Measurements from ENCODE around the gene MICB. TPM values are rescaled to one million over a fixed set of nuclear protein-coding genes. Genes with fewer than 3 reads are reported as not detected.

MICB gene
- total RNA-seq, 2 experiments from 2014 or later: 14.3 to 14.7 TPM

GRCh38 chr6:31544676-31545075, 46.7 kb downstream of the MICB start:
- Histone ChIP-seq H3K4me1 (ENCODE audit: insufficient read depth, low read length) (peaks cover 50% of the 10 kb centered on the region), H3K9me3 (ENCODE audit: control insufficient read depth in 1 of 2, insufficient read depth in 1 of 2, low read length in 2 of 2) (no peaks in the 10 kb centered on the region), H3K4me3 (ENCODE audit: low read length) (no peak overlapping the region), H3K27me3 (ENCODE audit: control insufficient read depth in 1 of 2, insufficient read depth in 2 of 2, low read length in 2 of 2) (no peaks in the 10 kb centered on the region), H3K36me3 (ENCODE audit: insufficient read depth, low read length) (peaks cover 13% of the 10 kb centered on the region), H3K27ac (ENCODE audit: low read depth in 1 of 2, low read length in 2 of 2) (no peak overlapping the region)
- no peak for TF ChIP-seq CTCF (IDR thresholded peaks at IDR 0.05)
- H3K4me1 Mint-ChIP-seq (ENCODE audit: low read depth): peaks cover 57% of the 10 kb centered on the region
- ChIA-PET POLR2A (interaction anchor here (0.9 kb wide), 1 partner anchor 33 kb away, joined by 3 read pairs; no protein-coding TSS in a partner anchor), CTCF (interaction anchor here (0.5 to 11.8 kb wide), 2 partner anchors 51 to 275 kb away, joined by 3 to 284 read pairs; partner anchors contain the start of gene NCR3)
- intact Hi-C loops (cut with DNase I, micrococcal nuclease): loop anchor here in 1 of 2 experiments (5.0 kb wide), 3 partner anchors 108 to 413 kb away; partner anchors contain the start of genes BAG6, EHMT2, NELFE and SKIC2
- ATAC-seq (ENCODE audit: poor library complexity) (no peak), DNase-seq (no peak)
- H3K36me3 Mint-ChIP-seq (ENCODE audit: low read depth): peaks cover 25% of the 10 kb centered on the region
- peak overlapping the region; percentile 3 for H3K4me3 Mint-ChIP-seq
- H3K27ac Mint-ChIP-seq: peak overlapping the region; percentile 3
- no peaks in the 10 kb centered on the region for H3K9me3 Mint-ChIP-seq
- no peaks in the 10 kb centered on the region for H3K27me3 Mint-ChIP-seq

- H3K4me1 ChIP-seq (ENCODE audit: insufficient read depth, low read length): peaks cover 44% of the 10 kb centered on the region
- Mint-ChIP-seq H3K9me3 (no peaks in the 10 kb centered on the region), H3K4me1 (ENCODE audit: low read depth) (peaks cover 51% of the 10 kb centered on the region), H3K27ac (no peak overlapping the region), H3K27me3 (no peaks in the 10 kb centered on the region), H3K36me3 (ENCODE audit: low read depth) (peaks cover 18% of the 10 kb centered on the region), H3K4me3 (peak overlapping the region; percentile 58)
- H3K4me3 ChIP-seq (ENCODE audit: low read length): no peak overlapping the region
- no peak for TF ChIP-seq CTCF (IDR thresholded peaks at IDR 0.05)
- intact Hi-C loops (cut with DNase I, micrococcal nuclease): loop anchor here in 1 of 2 experiments (5.0 kb wide), 2 partner anchors 107 to 352 kb away; partner anchors contain the start of genes BAG6 and EHMT2
- ATAC-seq (ENCODE audit: poor library complexity): no peak
- POLR2A ChIA-PET: interaction anchor here (8.0 kb wide), 1 partner anchor 52 kb away, joined by 119 read pairs; no protein-coding TSS in a partner anchor
- H3K9me3 ChIP-seq (ENCODE audit: control insufficient read depth in 1 of 2, insufficient read depth in 1 of 2, low read length in 2 of 2): no peaks in the 10 kb centered on the region
- CTCF ChIA-PET: interaction anchor here (0.5 to 11.8 kb wide), 2 partner anchors 51 to 275 kb away, joined by 3 to 284 read pairs; partner anchors contain the start of gene NCR3
- H3K27ac ChIP-seq (ENCODE audit: low read depth in 1 of 2, low read length in 2 of 2): no peak overlapping the region
- H3K36me3 ChIP-seq (ENCODE audit: insufficient read depth, low read length): peaks cover 8% of the 10 kb centered on the region
- H3K27me3 ChIP-seq (ENCODE audit: control insufficient read depth in 1 of 2, insufficient read depth in 2 of 2, low read length in 2 of 2): no peaks in the 10 kb centered on the region
- no peak for DNase-seq
Measured at GRCh38 chr6:31545291-31545690, 47.3 kb downstream of the MICB start.

GRCh38 chr6:31546339-31546957, 48.5 kb downstream of the MICB start, which contains the start of gene ATP6V1G2:
ATP6V1G2 (minus strand) TSS chr6:31546608; CDS start chr6:31546559, 49 bp downstream.
- Histone ChIP-seq H3K9me3 (ENCODE audit: control insufficient read depth in 1 of 2, insufficient read depth in 1 of 2, low read length in 2 of 2) (no peaks in the 10 kb centered on the region), H3K4me3 (ENCODE audit: low read length) (peak within 1 kb of the TSS; percentile 62), H3K27ac (ENCODE audit: low read depth in 1 of 2, low read length in 2 of 2) (peak within 1 kb of the TSS; percentile 72 to 89), H3K27me3 (ENCODE audit: control insufficient read depth in 1 of 2, insufficient read depth in 2 of 2, low read length in 2 of 2) (no peaks in the 10 kb centered on the region), H3K4me1 (ENCODE audit: insufficient read depth, low read length) (peaks cover 46% of the 10 kb centered on the region), H3K36me3 (ENCODE audit: insufficient read depth, low read length) (peaks cover 8% of the 10 kb centered on the region)
- Mint-ChIP-seq H3K4me3 (peak within 1 kb of the TSS; percentile 86), H3K4me1 (ENCODE audit: low read depth) (peaks cover 45% of the 10 kb centered on the region), H3K9me3 (no peaks in the 10 kb centered on the region), H3K36me3 (ENCODE audit: low read depth) (peaks cover 13% of the 10 kb centered on the region), H3K27ac (peak within 1 kb of the TSS; percentile 84), H3K27me3 (no peaks in the 10 kb centered on the region)
- TF ChIP-seq CTCF (IDR thresholded peaks at IDR 0.05): peak; percentile 88
- peak; percentile 67 to 90 (median 79) for DNase-seq
- ATAC-seq (ENCODE audit: poor library complexity): peak; percentile 60
- ChIA-PET CTCF (interaction anchor here (0.7 to 11.8 kb wide), 10 partner anchors 10 to 226 kb away, joined by 3 to 284 read pairs (median 4); partner anchors contain the start of genes LST1, LTB, NCR3 and TNF), POLR2A (interaction anchor here (0.7 to 8.1 kb wide), 7 partner anchors 34 to 276 kb away, joined by 3 to 220 read pairs (median 6); partner anchors contain the start of genes BAG6, C6orf47, LST1 and LTB)
- intact Hi-C loops (cut with DNase I, micrococcal nuclease): loop anchor here (1.0 to 5.0 kb wide), 5 partner anchors 52 to 351 kb away; partner anchors contain the start of genes BAG6 (in 1 of the 2), EHMT2 (in 1 of the 2) and PRRC2A (in 1 of the 2)

Data from CD4-positive, alpha-beta T cell (primary cell).